GM12872 (cell line): Measurements from ENCODE around the gene CATSPER1.

Experiments used
- TF ChIP-seq, protein P1 (sequence below): IDR thresholded peaks from 3 replicates; pipeline ENCODE4 v1.5.1; 2011; ENCODE audit warnings: low read depth, mild to moderate bottlenecking, low read length, moderate library complexity; ENCODE audit not compliant: insufficient read depth

The CATSPER1 gene

DNA sequence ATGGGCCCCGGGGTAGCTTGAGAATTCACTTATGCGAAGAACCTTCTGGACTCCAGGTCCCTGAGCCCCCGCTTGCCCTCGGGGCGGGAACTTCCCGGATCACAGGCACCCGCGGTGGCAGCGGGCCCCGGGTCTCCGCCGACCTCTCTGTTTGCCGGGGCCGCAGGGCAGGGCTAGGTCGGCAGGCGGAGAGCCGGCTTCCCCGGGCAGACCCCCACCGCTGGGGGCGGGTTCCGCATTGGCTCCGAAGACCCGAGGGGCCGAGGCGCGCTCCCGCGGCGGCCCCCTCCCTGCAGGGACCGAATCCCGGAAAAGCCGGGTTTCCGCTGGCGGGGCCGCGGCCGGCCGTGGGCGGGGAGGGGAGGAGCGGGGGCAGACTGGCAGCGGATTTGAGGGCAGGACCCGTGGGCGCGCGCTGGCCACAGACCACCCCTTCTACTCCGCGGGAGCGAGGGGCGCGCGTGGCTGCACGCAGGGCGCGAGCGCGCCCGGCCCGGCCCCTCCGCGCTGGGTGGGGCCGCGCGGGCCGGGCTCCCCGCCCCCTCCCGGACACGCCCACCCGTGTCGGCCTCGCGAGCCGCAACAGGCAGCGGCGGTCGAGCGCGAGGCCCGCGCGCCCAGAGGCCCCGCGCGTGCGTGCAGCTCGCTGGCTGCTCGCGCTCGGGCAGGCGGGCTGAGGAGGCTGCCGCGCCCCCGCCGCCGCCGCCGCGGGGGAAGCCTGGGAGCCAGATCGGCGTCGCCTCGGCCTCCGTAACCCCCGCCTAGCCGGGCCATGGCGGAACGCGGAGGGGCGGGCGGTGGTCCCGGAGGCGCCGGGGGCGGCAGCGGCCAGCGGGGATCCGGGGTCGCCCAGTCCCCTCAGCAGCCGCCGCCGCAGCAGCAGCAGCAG is 43.7 kb upstream of the CATSPER1 start, which contains the start of gene PACS1:
PACS1 (plus strand) TSS at position 558 of the 889 bp plus-strand sequence; CDS start at position 773, 215 bp downstream.
- TF ChIP-seq, protein P1, sequence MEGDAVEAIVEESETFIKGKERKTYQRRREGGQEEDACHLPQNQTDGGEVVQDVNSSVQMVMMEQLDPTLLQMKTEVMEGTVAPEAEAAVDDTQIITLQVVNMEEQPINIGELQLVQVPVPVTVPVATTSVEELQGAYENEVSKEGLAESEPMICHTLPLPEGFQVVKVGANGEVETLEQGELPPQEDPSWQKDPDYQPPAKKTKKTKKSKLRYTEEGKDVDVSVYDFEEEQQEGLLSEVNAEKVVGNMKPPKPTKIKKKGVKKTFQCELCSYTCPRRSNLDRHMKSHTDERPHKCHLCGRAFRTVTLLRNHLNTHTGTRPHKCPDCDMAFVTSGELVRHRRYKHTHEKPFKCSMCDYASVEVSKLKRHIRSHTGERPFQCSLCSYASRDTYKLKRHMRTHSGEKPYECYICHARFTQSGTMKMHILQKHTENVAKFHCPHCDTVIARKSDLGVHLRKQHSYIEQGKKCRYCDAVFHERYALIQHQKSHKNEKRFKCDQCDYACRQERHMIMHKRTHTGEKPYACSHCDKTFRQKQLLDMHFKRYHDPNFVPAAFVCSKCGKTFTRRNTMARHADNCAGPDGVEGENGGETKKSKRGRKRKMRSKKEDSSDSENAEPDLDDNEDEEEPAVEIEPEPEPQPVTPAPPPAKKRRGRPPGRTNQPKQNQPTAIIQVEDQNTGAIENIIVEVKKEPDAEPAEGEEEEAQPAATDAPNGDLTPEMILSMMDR: no peak

DNA sequence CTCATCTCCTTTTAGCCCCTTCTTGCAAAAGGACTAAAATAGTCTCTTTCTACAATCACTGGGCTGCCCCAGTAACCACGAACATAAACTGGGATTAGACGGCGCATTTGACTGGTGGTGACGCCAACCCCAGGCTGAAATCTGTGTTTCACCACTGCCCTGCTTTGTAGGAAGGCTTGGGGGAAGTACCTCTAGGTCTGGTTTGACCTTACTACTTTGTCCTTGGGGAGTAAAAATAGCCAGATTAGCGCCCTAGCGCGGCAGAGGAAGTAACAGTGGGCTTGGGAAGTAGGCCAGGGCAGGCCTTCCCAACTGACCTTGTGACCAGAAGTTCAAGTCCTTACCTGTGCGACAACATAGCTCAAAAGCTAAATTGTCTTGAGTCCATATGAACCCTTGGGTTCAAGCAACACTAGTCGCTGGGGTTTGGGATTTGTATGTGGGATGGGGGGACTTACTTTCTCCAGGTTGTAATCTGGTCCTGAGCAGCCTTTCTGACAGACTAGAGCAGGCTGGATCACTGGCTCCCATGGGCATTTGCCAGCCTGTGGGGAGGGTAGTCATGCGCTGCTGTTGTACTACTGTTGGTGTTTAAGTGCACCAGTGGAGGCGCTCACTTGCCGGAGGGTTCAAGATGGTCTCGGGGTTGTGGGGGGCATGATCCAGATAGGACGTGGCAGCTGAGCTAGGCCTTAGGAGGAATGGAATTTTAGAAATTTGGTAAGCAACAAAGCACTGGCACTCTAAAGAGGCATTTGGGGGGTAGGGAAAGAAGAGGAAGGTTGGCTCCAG is 42.8 kb upstream of the CATSPER1 start:
- TF ChIP-seq, protein P1: peak; percentile 50

DNA sequence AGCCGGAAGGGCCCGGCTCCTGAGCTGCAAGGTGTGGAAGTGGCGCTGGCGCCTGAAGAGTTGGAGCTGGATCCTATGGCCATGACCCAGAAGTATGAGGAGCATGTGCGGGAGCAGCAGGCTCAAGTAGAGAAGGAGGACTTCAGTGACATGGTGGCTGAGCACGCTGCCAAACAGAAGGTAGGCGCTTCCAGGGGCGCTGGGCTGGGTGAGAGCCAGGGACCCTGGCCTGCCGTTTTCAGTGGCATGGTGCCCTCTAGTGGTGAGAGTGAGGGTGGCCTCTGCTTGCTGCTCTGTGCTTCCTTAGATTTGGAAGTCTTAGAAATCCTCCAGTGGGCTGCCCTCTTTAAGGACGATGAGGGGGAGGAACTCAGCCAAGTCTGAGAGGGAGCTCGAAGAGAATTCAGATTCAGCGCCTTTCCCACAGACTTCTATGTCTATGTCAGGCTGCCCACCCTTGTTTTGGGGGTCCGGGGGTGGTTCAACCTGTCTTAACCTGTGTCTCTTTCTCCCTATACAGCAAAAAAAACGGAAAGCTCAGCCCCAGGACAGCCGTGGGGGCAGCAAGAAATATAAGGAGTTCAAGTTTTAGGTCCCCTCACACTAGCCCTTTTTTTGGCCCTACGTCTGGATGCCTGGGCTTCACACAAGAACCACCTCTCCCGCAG is 42.0 kb upstream of the CATSPER1 start:
- TF ChIP-seq, protein P1: peak; percentile 94

DNA sequence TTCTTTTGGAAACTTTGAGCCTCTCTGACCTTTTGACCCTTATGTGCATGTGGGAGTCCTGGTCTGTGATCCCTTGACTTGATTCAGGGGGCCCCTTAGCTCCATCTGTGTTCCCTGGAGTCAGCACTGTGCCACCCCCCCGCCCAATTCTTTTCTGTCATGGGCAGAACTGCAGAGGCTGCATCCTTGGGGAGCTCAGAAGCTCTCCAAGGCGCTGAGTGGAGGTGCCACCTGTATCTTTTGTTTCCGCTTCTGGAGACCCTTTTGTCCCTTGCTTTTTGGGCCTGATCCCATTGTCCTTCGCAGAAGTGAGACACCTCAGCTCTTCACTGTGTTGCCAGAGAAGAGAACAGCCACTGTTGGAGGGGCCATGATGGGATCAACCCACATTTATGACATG is 41.4 kb upstream of the CATSPER1 start:
- TF ChIP-seq, protein P1: no peak

DNA sequence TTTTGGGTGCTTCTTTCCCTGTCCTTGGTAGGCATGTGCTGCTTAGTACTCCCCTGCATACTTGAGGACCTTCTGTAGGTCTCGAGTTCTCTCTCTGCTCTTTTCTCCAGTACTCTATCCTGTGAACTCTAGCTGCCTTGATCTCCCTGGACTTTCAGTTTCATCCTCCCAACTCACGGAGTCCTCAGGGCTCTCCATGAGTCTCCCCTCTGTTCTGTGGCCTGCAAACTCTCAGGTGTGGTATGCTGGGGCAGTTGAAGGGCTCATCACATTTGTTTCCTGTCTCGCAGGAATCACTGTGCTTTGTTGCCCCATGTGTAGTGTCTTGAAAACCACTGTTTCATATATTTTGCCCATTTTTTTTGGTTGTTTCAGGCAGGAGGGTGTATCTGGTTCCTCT is 40.5 kb upstream of the CATSPER1 start:
- TF ChIP-seq, protein P1: no peak

DNA sequence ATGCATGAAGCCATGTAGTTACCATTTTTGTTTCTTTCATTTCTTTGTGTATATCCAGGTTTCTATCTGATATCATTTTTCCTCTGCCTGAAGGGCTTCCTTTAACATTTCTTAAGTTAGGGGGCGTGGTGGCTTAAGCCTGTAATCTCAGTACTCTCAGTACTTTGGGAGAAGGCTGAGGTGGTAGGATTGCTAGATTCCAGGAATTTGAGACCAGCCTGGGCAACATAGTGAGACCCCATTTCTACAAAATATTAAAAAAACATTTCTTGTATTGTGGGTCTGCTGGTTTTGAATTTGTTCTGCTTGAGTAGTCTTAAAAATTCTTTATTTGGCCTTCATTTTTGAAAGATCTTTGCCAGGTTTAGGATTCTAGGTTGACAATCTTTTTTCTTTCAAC is 38.3 kb upstream of the CATSPER1 start:
- TF ChIP-seq, protein P1: no peak

DNA sequence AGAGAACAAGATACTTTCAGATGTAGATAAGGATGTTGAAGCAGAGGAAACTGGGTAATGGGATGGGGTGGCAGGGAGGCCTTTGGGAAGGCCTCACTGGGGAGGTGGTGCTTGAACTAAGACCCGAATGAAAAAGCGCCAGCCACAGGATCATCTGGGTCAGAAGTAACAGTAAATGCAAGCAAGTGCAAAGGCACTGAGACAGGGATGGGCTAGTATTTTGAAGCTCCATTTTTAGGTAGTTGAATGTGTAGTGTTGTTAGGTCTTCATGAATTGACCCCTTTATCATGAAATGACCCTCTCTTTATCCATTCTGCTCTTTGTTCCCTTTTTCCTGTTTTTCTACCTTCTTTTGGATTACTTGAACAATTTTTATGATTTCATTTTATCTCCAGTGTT is 37.6 kb upstream of the CATSPER1 start:
- TF ChIP-seq, protein P1: no peak
